Bronchial epithelial cell (primary cell): ENCODE data around the gene APOL6. TPM values are rescaled to one million over a fixed set of nuclear protein-coding genes. Genes with fewer than 3 reads are reported as not detected.

ENCODE experiments used
- DNase-seq: peaks from one replicate; pipeline ENCODE4 v3.0.0-alpha.2; 2010; ENCODE audit warnings: low read depth
- FAIRE-seq: peaks from 2 replicates; lab custom pipeline; 2011; peaks lifted over from hg19 to GRCh38; lab: Jason Lieb, UNC
- H3K27me3 ChIP-seq: 2 replicates; pipeline ENCODE4 v1.5.1; 2011; ENCODE audit warnings: low read length; ENCODE audit not compliant: control insufficient read depth, insufficient read depth
- H3K36me3 ChIP-seq: 2 replicates; pipeline ENCODE4 v1.5.1; 2011; ENCODE audit warnings: low read length; ENCODE audit not compliant: control insufficient read depth, insufficient read depth
- H3K4me3 ChIP-seq: 2 replicates; pipeline ENCODE4 v1.5.1; 2011; ENCODE audit warnings: mild to moderate bottlenecking, low read depth, low read length, control low read depth
- total RNA-seq: library from RNA; depleted of rRNA; stranded (reverse); fragments of >200 nt; gene quantifications from 2 replicates; pipeline ENCODE4 v1.2.1, GENCODE V29; 2014
- TF ChIP-seq, protein P1 (sequence below): IDR thresholded peaks from 2 replicates; pipeline ENCODE4 v1.5.1; 2011; ENCODE audit warnings: mild to moderate bottlenecking, moderate library complexity, low read length, control low read depth, inconsistent platforms; ENCODE audit not compliant: insufficient read depth, severe bottlenecking

The APOL6 gene
- total RNA-seq, 1 donor from 2014 or later: 6.1 TPM

DNA sequence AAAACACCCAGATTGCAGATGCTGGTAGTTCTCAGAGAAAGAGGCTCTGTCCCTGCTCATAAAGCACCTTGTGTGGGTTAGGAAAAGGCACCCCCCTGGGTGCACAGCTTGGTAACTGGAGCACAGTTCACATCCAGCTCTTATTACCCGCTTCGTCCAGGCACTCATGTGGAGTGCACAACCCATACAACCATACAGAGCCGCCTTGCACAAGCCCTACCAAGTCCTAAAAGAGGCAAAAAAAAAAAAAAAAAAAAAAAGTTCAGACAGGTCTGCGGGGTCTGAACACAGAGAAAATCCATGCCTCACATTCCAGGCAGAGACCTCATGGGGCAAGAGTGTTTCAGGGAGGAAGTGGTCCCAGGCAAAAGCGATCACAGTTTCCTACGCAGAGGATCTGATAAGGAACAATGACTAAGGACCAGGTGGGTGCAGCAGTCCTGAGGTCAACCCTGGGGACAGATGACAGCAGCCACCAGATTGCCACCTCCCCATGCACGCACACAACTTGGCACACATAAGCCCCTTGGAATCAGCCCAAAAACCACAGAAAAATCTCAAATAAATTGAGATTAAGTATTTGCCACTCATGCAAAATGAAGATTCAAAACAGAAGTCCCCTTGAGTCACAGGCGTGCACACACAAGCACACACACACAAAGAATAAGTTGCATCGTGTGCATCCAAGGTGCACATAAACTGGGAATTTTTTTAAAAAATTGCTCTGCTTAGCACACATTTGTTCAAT, 43.5 kb upstream of the APOL6 start:
- no peak for FAIRE-seq
- peak; percentile 8 for DNase-seq
- Histone ChIP-seq H3K36me3 (no peaks in the 10 kb centered on the region), H3K27me3 (peaks cover 1% of the 10 kb centered on the region), H3K4me3 (no peak overlapping the region)
- TF ChIP-seq, protein P1, sequence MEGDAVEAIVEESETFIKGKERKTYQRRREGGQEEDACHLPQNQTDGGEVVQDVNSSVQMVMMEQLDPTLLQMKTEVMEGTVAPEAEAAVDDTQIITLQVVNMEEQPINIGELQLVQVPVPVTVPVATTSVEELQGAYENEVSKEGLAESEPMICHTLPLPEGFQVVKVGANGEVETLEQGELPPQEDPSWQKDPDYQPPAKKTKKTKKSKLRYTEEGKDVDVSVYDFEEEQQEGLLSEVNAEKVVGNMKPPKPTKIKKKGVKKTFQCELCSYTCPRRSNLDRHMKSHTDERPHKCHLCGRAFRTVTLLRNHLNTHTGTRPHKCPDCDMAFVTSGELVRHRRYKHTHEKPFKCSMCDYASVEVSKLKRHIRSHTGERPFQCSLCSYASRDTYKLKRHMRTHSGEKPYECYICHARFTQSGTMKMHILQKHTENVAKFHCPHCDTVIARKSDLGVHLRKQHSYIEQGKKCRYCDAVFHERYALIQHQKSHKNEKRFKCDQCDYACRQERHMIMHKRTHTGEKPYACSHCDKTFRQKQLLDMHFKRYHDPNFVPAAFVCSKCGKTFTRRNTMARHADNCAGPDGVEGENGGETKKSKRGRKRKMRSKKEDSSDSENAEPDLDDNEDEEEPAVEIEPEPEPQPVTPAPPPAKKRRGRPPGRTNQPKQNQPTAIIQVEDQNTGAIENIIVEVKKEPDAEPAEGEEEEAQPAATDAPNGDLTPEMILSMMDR: no peak

DNA sequence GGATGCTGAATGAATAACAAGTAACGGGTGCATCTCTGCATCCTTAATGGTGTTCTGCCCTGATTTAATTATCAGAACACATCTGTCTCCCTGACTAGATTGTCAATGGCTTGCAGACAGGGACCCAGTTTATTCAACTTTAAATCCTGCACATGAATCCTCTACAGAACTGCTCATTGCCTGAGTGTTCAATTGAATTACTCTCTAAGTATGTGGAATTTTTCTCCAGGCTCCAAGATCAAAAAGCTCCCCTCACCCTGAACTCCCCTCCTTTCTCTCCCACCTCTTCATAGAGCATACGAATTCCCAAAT, 42.9 kb upstream of the APOL6 start:
- no peak overlapping the region for H3K4me3 ChIP-seq
- no peaks in the 10 kb centered on the region for H3K36me3 ChIP-seq
- TF ChIP-seq, protein P1: no peak
- DNase-seq: no peak
- peaks cover 3% of the 10 kb centered on the region for H3K27me3 ChIP-seq
- no peak for FAIRE-seq

DNA sequence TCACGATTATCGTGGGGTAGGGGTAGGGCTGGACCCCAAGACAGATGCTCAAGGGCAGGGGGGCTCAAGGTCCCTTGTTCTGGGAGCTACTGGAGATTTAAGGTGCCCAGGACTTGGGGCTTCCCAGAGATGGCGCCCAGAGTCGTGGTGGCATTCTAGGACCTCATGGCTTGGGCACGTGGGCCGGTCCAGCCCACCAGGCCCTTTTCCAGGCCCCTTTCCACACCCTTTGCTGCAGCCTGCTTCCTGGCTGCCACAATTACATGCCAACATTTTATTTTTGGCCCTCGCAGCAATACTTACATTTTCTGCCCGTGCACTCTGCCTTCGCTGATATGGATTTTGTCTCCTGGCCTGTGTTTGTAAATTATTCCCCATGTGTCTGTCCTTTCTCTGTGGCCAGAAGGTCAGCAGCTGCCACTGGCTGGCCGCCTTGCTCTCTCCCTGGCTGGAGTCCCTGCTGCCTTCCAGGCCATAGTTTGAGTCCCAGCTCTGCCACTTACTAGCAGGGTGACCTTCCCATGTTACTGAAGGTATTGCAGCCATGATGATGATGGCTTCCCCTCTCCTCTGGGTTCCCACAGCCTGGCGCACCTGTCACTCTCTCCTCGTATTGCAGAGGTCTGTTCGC, 42.3 kb upstream of the APOL6 start:
- Histone ChIP-seq H3K27me3 (peaks cover 3% of the 10 kb centered on the region), H3K4me3 (no peak overlapping the region), H3K36me3 (no peaks in the 10 kb centered on the region)
- DNase-seq (no peak), FAIRE-seq (no peak)
- TF ChIP-seq, protein P1: no peak

DNA sequence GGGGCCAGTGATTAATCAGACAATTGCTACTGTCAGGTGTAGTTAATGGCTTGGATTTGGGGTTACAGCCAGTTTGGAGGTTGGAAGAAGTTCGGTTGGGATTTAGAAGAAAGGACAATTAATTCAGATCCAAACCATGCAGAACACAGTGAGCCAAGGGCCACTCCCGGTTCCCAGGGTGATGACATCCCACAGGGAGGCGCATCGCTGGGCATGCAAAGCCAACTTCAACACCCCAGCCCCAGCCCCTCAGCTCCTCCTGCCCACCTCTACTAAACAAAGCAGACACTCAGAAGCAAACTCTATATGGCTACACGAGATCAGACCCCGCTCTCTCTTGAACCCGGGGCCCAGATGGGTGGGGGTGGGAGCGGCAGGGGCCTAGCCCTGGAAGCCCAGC, 41.3 kb upstream of the APOL6 start:
- H3K36me3 ChIP-seq: no peaks in the 10 kb centered on the region
- FAIRE-seq (no peak), DNase-seq (no peak)
- TF ChIP-seq, protein P1: no peak
- no peak overlapping the region for H3K4me3 ChIP-seq
- peaks cover 3% of the 10 kb centered on the region for H3K27me3 ChIP-seq

DNA sequence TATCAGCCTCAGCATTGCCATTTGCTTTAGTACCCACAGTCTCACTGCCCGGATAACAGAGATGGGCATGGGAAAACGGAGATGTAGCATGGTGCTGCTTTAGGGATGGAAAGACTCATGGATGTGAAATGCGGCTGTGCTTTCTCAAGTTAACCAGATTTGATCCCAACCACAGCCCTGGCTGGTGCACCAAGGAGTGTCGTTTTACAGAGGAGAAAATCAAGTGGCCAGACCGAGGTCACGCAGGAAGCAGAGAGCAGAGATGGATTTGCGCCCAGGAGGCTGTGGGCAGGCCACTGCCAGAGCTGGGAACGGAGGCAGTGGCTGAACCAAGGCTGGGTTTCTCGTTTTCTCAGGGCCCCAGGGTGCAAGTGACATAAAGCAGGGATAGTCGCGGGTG, 40.2 kb upstream of the APOL6 start:
- Histone ChIP-seq H3K27me3 (peaks cover 3% of the 10 kb centered on the region), H3K4me3 (no peak overlapping the region), H3K36me3 (no peaks in the 10 kb centered on the region)
- TF ChIP-seq, protein P1: no peak
- no peak for DNase-seq
- FAIRE-seq: peak; percentile 64
